Measurements from ENCODE around the gene C19orf81. TPM values are rescaled to one million over a fixed set of nuclear protein-coding genes. Genes with fewer than 3 reads are reported as not detected.

C19orf81 gene
- total and polyA plus RNA-seq, 4 donors: 1.4 to 7.1 (median 6.2) TPM

DNA sequence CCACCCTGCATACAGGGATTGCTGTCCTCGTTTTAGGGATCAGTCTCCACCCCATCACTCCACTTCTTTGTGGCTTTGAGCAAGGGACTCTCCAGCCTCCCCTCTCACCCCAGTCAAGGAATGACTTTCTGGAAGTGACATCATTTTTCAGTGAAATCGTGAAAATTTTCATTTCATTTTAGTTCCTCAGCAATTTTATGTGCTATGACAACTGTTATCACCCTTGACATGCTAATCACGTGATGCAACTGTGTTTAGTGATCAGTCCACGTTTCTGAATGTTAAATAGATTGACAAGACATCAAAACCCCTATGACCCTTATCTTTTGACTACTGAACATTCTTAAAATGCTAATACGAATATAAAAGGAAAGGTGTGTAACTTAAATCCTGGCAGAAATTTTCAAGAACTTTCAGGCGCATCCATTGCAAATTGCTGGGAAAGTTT lies 8.0 kb downstream of the C19orf81 start:
- WGBS (ENCODE audit: insufficient coverage): 68% methylated on average over 3 of the region's 6 CpGs
- Histone ChIP-seq H3K27me3 (ENCODE audit: control insufficient read depth, insufficient read depth, low read length) (peaks cover 8% of the 10 kb centered on the region), H3K36me3 (ENCODE audit: control insufficient read depth, insufficient read depth, low read length) (peaks cover 17% of the 10 kb centered on the region), H3K4me1 (ENCODE audit: control insufficient read depth, insufficient read depth, low read length) (peaks cover 21% of the 10 kb centered on the region), H3K4me3 (ENCODE audit: low read depth, low read length) (no peak overlapping the region), H3K9me3 (ENCODE audit: control insufficient read depth, insufficient read depth, low read length) (no peaks in the 10 kb centered on the region), H3K27ac (ENCODE audit: low read depth, low read length) (no peak overlapping the region)
- DNase-seq (ENCODE audit: low read depth in 4 of 6, low spot score in 6 of 6): no peak

DNA sequence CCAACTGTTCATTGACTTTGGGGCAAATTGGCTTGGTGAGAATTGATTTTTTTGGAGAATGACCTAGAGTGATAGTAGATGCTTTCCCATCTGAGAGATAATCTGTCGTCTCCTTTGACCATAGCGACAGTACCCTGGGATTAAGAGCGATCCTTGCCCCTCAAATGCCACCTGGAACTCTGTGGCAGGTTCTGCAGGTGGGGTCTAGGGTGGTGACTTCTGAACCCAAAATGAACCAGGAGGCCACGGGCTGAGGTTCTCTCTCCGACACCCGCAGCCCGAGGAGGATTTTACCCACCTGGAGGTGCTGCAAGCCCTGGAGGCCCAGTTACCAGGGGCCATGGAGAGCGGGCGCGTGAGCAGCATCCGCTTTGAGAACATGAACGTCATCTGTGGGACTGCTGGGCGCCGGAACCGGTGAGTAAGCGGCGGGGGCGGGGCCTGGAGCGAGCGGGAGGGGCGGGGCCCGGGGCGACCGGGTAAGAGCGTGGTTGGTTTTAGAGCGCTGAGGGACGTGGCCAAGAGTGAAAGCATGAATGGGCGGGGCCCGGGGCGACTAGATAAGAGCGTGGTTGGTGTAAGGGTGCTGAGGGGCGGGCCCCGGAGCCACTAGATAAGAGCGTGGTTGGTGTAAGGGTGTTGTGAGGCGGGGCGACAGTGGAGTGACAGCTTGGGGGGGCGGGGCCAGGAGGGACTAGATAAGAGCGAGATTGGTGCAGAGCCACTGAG lies 8.6 kb downstream of the C19orf81 start:
- whole genome bisulfite sequencing (ENCODE audit: insufficient coverage): under 1% methylated on average over 38 of the region's 38 CpGs
- Histone ChIP-seq H3K4me3 (ENCODE audit: low read depth, low read length) (peak overlapping the region; percentile 42), H3K27ac (ENCODE audit: low read depth, low read length) (peak overlapping the region; percentile 78), H3K27me3 (ENCODE audit: control insufficient read depth, insufficient read depth, low read length) (peaks cover 6% of the 10 kb centered on the region), H3K36me3 (ENCODE audit: control insufficient read depth, insufficient read depth, low read length) (peaks cover 21% of the 10 kb centered on the region), H3K4me1 (ENCODE audit: control insufficient read depth, insufficient read depth, low read length) (peaks cover 21% of the 10 kb centered on the region), H3K9me3 (ENCODE audit: control insufficient read depth, insufficient read depth, low read length) (no peaks in the 10 kb centered on the region)
- DNase-seq (ENCODE audit: low read depth in 4 of 6, low spot score in 6 of 6): peak; percentile 85 to 100 (median 96)

- under 1% methylated on average over 66 of the region's 67 CpGs for WGBS (ENCODE audit: insufficient coverage)
- DNase-seq (ENCODE audit: low read depth in 4 of 6, low spot score in 6 of 6): peak in 5 of 6 donors; percentile 77 to 98 (median 87)
- Histone ChIP-seq H3K4me1 (ENCODE audit: control insufficient read depth, insufficient read depth, low read length) (peaks cover 21% of the 10 kb centered on the region), H3K27ac (ENCODE audit: low read depth, low read length) (peak overlapping the region; percentile 78), H3K27me3 (ENCODE audit: control insufficient read depth, insufficient read depth, low read length) (peaks cover 5% of the 10 kb centered on the region), H3K9me3 (ENCODE audit: control insufficient read depth, insufficient read depth, low read length) (no peaks in the 10 kb centered on the region), H3K4me3 (ENCODE audit: low read depth, low read length) (peak overlapping the region; percentile 42), H3K36me3 (ENCODE audit: control insufficient read depth, insufficient read depth, low read length) (peaks cover 21% of the 10 kb centered on the region)
Observed at GRCh38 chr19:50658441-50659317, 9.4 kb downstream of the C19orf81 start.

DNA sequence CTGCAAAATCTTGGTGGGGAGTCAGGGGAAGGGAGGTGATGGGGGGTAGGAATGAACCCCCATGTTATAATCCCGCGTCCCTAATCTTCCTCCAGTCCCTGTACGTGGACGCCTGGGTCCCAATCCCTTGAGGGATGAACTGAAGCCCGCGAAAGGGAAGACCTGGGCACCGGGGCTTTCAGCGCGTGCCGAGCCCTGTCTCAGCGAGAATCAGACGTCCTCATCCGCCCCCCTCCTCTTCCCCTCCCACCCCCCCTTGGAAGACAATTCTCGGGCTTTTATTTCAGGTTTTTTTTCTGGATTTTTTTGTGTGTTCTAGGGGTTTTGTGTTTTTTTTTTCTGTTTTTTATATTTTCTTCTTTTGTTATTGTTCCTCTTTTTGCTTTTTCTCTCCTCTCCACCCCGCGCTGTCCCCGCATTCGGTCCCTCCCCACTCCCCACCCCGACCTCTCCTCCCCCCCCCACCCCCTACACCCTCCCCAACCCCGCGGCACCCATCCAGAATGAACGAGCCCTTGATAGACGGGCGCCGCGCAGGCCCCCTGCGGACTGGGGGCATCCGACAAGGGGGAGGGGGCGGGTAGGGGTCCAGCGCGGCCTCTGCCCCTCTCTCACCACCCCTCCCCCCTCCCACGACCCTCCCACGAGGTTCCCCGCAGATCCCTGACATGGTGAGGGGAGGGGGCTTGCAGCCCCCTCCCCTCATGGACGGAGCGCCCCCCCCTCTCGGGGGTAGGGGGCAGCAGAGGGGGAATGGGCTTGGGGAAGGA lies 10.3 kb downstream of the C19orf81 start:
- peaks cover 21% of the 10 kb centered on the region for H3K4me1 ChIP-seq (ENCODE audit: control insufficient read depth, insufficient read depth, low read length)
- peaks cover 21% of the 10 kb centered on the region for H3K36me3 ChIP-seq (ENCODE audit: control insufficient read depth, insufficient read depth, low read length)
- peaks cover 4% of the 10 kb centered on the region for H3K27me3 ChIP-seq (ENCODE audit: control insufficient read depth, insufficient read depth, low read length)
- WGBS (ENCODE audit: insufficient coverage): 0% methylated on average over 10 of the region's 37 CpGs
- no peak overlapping the region for H3K27ac ChIP-seq (ENCODE audit: low read depth, low read length)
- peak overlapping the region; percentile 38 for H3K4me3 ChIP-seq (ENCODE audit: low read depth, low read length)
- peak in 1 of 6 donors; percentile 54 for DNase-seq (ENCODE audit: low read depth in 4 of 6, low spot score in 6 of 6)
- H3K9me3 ChIP-seq (ENCODE audit: control insufficient read depth, insufficient read depth, low read length): no peaks in the 10 kb centered on the region

DNA sequence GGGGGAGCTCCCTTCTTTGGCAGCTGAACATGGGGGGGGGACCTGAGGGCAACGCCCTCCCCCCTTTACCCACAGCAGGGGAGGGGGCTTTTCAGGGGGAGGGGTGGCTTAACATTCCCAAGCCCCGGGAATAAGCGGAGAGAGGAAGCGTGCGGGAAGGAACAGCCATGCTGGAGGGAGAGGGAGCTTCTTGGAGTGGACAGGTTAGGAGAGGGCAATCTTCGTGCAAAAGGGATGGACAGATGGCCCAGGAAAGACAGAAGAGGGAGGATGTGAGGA lies 10.8 kb downstream of the C19orf81 start:
- H3K36me3 ChIP-seq (ENCODE audit: control insufficient read depth, insufficient read depth, low read length): peaks cover 24% of the 10 kb centered on the region
- peak in 1 of 6 donors; percentile 50 for DNase-seq (ENCODE audit: low read depth in 4 of 6, low spot score in 6 of 6)
- no peak overlapping the region for H3K27ac ChIP-seq (ENCODE audit: low read depth, low read length)
- H3K9me3 ChIP-seq (ENCODE audit: control insufficient read depth, insufficient read depth, low read length): no peaks in the 10 kb centered on the region
- peaks cover 4% of the 10 kb centered on the region for H3K27me3 ChIP-seq (ENCODE audit: control insufficient read depth, insufficient read depth, low read length)
- 23% methylated on average over 5 of the region's 6 CpGs for WGBS (ENCODE audit: insufficient coverage)
- H3K4me1 ChIP-seq (ENCODE audit: control insufficient read depth, insufficient read depth, low read length): peaks cover 21% of the 10 kb centered on the region
- H3K4me3 ChIP-seq (ENCODE audit: low read depth, low read length): no peak overlapping the region

GRCh38 chr19:50661023-50661422 lies 11.8 kb downstream of the C19orf81 start:
- H3K4me3 ChIP-seq (ENCODE audit: low read depth, low read length): no peak overlapping the region
- WGBS (ENCODE audit: insufficient coverage): 55% methylated on average over 10 of the region's 10 CpGs

DNA sequence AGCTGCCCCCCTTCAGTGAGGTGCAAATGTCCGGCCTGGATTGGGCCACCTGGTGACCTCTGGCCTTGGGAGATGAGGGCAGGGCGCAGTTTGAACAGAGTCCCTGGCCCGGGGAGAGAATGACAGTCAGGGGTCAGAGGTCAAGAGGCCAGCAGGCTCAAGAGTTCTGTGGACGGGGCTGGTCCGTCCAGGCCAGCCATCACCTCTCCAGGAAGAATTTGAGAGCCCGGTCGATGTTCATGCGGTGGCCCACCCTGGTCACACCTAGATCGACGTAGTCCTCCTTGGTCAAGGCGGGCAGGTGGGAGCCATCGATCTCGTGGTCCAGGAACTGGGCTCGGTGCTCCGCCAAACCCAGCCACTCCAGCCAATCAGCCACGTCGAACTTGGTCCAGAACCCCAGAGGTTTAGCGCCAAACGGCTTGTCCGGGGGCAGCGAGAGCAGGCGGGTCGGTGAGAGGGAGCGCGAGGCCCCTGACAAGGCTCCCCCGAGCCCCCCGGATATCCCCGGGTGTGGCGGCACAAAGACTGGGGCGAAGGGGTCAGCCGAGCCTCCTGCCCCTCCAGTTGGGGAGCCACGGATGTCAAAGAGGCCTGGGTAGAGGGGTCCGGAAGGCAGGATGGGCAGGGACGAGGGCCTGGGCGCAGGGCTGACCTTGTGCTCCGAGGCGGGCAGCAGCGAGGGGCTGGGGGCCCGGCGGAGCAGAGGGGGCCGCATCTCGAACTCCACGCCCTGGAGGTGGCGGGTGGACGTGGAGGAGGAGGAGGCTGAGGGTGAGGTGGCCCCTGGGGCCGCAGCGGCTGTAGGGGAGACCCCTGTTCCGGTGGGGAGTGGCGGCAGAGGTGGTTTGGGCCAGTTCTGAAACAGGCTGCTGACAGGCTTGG lies 12.8 kb downstream of the C19orf81 start:
- peaks cover 27% of the 10 kb centered on the region for H3K4me1 ChIP-seq (ENCODE audit: control insufficient read depth, insufficient read depth, low read length)
- WGBS (ENCODE audit: insufficient coverage): 70% methylated on average over 49 of the region's 49 CpGs
- H3K36me3 ChIP-seq (ENCODE audit: control insufficient read depth, insufficient read depth, low read length): peaks cover 37% of the 10 kb centered on the region
- H3K27ac ChIP-seq (ENCODE audit: low read depth, low read length): no peak overlapping the region
- no peak for DNase-seq (ENCODE audit: low read depth in 4 of 6, low spot score in 6 of 6)
- no peaks in the 10 kb centered on the region for H3K9me3 ChIP-seq (ENCODE audit: control insufficient read depth, insufficient read depth, low read length)
- H3K4me3 ChIP-seq (ENCODE audit: low read depth, low read length): no peak overlapping the region
- H3K27me3 ChIP-seq (ENCODE audit: control insufficient read depth, insufficient read depth, low read length): peaks cover 16% of the 10 kb centered on the region

More at GRCh38 chr19:50661023-50661422, 11.8 kb downstream of the C19orf81 start:
- H3K27me3 ChIP-seq (ENCODE audit: control insufficient read depth, insufficient read depth, low read length): peaks cover 6% of the 10 kb centered on the region
- H3K9me3 ChIP-seq (ENCODE audit: control insufficient read depth, insufficient read depth, low read length): no peaks in the 10 kb centered on the region
- peaks cover 21% of the 10 kb centered on the region for H3K4me1 ChIP-seq (ENCODE audit: control insufficient read depth, insufficient read depth, low read length)
- H3K27ac ChIP-seq (ENCODE audit: low read depth, low read length): no peak overlapping the region
- H3K36me3 ChIP-seq (ENCODE audit: control insufficient read depth, insufficient read depth, low read length): peaks cover 27% of the 10 kb centered on the region
- peak in 1 of 6 donors; percentile 44 for DNase-seq (ENCODE audit: low read depth in 4 of 6, low spot score in 6 of 6)

DNA sequence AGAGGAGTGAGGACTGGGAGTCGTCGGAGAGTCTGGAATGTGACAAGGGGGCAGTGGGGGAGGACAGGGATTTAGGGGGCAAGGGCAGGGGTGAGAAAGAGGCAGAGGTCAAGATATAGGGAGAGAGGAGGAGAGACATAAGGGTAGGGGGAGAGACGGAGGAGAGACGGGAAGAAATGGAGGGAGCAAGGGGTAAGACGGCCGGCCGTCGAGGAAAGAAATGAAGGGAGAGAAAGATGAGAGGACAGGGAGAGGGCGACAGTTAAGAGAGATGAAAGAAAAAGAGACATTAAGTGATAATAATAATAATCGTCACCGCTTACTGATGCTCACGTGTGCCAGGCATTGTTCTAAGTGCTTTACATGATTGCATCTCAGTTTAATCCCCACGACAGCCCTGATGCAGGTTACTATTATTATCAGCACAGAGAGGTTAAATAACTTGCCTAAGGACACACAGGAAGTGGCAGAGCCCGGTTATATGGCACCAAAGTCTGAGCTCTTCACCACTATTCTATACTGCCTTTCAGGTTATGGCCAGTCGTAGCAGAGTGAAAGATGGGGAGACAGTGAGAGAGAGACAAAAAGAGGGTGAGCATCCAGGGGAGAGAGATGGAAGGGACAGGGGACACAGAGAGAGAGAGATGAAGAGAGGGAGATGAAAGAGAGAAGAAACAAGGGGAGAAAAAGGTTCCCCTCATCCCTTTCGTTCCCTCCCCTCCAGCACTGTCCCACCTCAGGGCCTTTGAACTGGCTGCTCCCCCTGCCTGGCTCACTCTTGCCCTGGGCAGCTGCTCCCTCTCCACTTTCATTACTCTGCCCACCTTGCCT lies 13.6 kb downstream of the C19orf81 start:
- DNase-seq (ENCODE audit: low read depth in 4 of 6, low spot score in 6 of 6): no peak
- Histone ChIP-seq H3K9me3 (ENCODE audit: control insufficient read depth, insufficient read depth, low read length) (no peaks in the 10 kb centered on the region), H3K36me3 (ENCODE audit: control insufficient read depth, insufficient read depth, low read length) (peaks cover 42% of the 10 kb centered on the region), H3K27ac (ENCODE audit: low read depth, low read length) (no peak overlapping the region), H3K4me3 (ENCODE audit: low read depth, low read length) (no peak overlapping the region), H3K27me3 (ENCODE audit: control insufficient read depth, insufficient read depth, low read length) (peaks cover 22% of the 10 kb centered on the region), H3K4me1 (ENCODE audit: control insufficient read depth, insufficient read depth, low read length) (peaks cover 24% of the 10 kb centered on the region)
- 61% methylated on average over 12 of the region's 16 CpGs for WGBS (ENCODE audit: insufficient coverage)

Data from spinal cord (tissue), 10 donors.